Measurements from ENCODE around the gene GPLD1.

Gene GPLD1

DNA sequence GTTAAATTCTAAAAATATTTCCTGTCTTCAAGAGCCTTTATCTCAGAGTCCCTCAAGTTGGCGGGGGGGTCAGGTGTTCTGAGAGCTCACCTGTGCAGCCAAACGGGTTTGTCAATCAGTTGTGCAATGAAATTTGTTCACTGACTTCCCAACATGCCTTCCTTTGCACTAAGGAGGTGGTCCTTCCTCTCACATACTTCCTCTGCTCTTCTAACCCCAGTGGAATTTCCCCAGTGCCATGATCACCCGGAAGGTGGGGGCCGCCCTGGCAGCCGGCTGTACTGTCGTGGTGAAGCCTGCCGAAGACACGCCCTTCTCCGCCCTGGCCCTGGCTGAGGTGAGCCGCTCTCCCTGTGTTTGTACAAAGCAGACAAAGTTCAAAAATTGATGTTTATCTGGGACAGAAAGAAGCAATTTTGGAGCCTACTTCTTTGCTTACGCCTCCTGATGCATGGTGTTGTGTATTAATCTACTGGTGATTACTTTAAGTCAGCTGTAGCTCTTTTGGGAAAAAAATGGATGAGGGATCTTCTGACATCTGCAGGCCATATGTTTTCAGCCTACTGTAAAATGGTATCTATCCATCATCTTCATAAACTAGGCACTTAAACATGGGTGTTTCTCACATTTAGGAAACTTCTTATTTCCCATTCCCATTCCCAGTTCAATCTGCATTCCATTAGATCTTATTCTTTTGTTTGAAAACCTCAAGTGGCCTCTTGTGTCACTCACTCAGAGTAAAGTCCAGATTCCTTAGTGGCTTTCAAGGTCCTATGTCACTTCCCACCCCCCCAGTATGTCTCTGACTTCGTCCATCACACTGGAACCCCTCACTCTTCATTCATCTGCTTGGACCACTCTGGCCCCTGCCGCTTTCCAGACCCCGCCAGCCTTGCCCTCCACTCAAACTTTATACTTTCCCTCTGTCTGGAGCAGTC is 15.5 kb upstream of the GPLD1 start:
- in situ Hi-C loops (cut with MboI; ENCODE audit: low pct_unique_long_range_greater_than_20kb, low sequenced_read_pairs): no loop called here
- no peak for DNase-seq

- in situ Hi-C loops (cut with MboI; ENCODE audit: low pct_unique_long_range_greater_than_20kb, low sequenced_read_pairs): no loop called here
- no peak for DNase-seq
Measured at GRCh38 chr6:24504287-24504648, 14.9 kb upstream of the GPLD1 start.

DNA sequence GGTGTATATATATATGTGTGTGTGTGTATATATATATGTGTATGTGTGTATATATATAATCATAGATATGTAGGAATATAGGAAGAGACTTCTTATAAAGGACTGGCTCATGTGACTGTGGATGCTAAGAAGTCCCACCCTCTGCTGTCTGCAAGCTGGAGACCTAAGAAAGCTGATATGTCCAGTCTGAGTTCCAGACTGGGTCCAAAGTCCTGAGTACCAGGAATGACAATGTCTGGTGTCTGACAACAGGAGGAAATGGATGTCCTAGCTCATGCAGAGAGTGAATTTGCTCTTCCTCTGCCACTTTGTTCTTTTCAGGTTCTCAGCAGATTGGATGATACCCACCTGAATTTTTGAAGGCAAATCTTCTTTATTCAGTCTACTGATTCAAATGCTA is 12.5 kb upstream of the GPLD1 start:
- in situ Hi-C loops (cut with MboI; ENCODE audit: low pct_unique_long_range_greater_than_20kb, low sequenced_read_pairs): no loop called here
- no peak for DNase-seq

- DNase-seq: no peak
- in situ Hi-C loops (cut with MboI; ENCODE audit: low pct_unique_long_range_greater_than_20kb, low sequenced_read_pairs): no loop called here
Measured at GRCh38 chr6:24501374-24501773, 12.0 kb upstream of the GPLD1 start.

GRCh38 chr6:24500683-24501082 is 11.3 kb upstream of the GPLD1 start:
- DNase-seq: no peak
- in situ Hi-C loops (cut with MboI; ENCODE audit: low pct_unique_long_range_greater_than_20kb, low sequenced_read_pairs): no loop called here

DNA sequence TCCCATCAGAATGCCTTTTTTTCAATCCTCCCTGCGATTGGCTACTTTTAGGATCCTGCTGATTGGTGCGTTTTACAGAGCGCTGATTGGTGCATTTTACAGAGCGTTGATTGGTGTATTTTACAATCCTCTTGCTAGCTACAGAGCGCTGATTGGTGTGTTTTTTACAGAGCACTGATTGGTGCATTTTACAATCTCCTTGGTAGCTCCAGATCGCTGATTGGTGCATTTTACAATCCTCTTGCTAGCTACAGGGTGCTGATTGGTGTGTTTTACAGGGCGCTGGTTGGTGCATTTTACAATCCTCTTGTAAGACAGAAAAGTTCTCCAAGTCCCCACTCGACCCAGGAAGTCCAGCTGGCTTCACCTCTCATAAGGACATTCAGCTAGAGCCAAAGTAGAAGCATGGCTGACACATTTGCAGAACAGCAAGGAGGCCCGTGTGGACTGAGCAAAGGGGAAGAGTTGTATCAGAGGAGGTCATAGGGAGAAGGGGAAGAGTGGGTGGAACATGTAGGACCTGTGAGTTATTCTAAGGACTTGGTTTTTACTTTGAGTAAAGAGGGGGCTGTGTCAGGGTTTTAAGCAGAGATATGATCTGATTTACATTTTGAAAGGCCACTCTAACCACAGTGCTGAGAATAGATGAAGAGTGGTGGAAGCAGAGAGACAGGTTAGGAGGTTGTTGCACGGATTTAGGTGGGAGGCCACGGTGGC is 8.0 kb upstream of the GPLD1 start:
- no peak for DNase-seq
- in situ Hi-C loops (cut with MboI; ENCODE audit: low pct_unique_long_range_greater_than_20kb, low sequenced_read_pairs): no loop called here

GRCh38 chr6:24494821-24495795 is 5.7 kb upstream of the GPLD1 start, which contains the start of gene ALDH5A1:
TSS of gene ALDH5A1 (plus strand) at chr6:24494969. CDS start at chr6:24494997, 28 bp downstream.
- in situ Hi-C loops (cut with MboI; ENCODE audit: low pct_unique_long_range_greater_than_20kb, low sequenced_read_pairs): no loop called here
- DNase-seq: peak; percentile 89

GRCh38 chr6:24493945-24494820 is 4.8 kb upstream of the GPLD1 start:
- in situ Hi-C loops (cut with MboI; ENCODE audit: low pct_unique_long_range_greater_than_20kb, low sequenced_read_pairs): no loop called here

GRCh38 chr6:24492475-24492874 is 3.1 kb upstream of the GPLD1 start:
- in situ Hi-C loops (cut with MboI; ENCODE audit: low pct_unique_long_range_greater_than_20kb, low sequenced_read_pairs): no loop called here
- no peak for DNase-seq

More at GRCh38 chr6:24493945-24494820, 4.8 kb upstream of the GPLD1 start:
- no peak for DNase-seq

GRCh38 chr6:24490948-24491347 is 1.6 kb upstream of the GPLD1 start:
- in situ Hi-C loops (cut with MboI; ENCODE audit: low pct_unique_long_range_greater_than_20kb, low sequenced_read_pairs): no loop called here
- no peak for DNase-seq

DNA sequence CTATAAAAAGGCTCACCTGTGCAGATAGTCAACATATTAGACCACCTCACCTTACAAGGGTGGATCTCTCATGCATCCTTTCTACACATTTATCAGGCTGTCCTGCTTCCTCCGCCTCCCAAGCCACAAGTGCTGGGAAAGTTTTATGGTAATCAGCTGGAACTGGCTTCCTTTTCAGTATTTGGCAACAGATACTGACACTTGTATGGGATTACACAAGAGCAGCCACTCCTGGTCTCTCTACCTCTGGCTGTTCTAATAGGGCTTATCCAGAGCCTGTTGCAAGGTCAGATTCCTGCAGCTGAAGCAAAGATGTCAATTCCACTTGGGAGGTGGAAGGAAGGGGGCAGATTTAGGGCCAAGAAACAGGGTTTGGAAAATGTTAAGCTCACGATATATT is 503 bp upstream of the GPLD1 start:
- in situ Hi-C loops (cut with MboI; ENCODE audit: low pct_unique_long_range_greater_than_20kb, low sequenced_read_pairs): no loop called here
- DNase-seq: no peak

DNA sequence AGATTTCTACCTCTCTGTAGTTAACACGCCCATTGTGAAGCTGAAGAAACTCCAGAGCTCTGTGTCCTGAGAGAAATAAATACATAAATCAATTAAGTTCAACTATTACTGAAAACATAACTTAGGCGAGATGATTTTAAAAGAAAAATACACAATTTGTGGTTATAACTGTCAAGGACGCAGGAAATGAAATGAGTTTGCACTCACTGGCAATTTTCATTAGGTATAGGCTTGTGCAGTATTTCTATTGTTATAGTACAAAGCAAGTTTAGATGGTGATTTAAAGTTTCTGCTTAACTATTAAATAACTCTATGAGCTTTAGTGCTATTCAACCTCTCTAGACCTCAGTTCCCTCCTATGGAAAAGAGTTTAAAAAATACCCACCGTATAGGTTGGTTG is 3.3 kb downstream of the GPLD1 start:
- DNase-seq: no peak
- in situ Hi-C loops (cut with MboI; ENCODE audit: low pct_unique_long_range_greater_than_20kb, low sequenced_read_pairs): no loop called here

GRCh38 chr6:24484657-24485323 is 4.6 kb downstream of the GPLD1 start:
- in situ Hi-C loops (cut with MboI; ENCODE audit: low pct_unique_long_range_greater_than_20kb, low sequenced_read_pairs): no loop called here
- DNase-seq: no peak

DNA sequence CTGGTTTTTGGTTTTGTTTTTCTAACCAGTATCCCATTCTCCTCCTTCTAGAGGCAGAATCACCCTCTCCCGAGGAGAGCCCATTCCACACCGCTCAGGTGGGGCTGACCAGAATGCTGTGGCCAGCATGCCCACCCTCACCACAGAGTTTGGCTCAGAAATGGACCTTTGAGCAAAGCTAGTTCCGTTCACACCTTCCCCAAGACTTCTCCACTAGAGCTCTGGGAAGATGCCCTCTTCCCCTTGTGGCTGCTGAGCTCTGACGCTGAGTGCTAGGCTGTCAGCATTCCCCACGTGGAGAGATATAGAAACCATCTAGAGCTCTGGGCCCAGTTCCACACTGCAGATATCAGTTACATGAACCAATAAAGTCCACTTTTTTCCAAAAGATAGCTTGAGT is 7.9 kb downstream of the GPLD1 start:
- in situ Hi-C loops (cut with MboI; ENCODE audit: low pct_unique_long_range_greater_than_20kb, low sequenced_read_pairs): no loop called here
- DNase-seq: no peak

- DNase-seq: no peak
- in situ Hi-C loops (cut with MboI; ENCODE audit: low pct_unique_long_range_greater_than_20kb, low sequenced_read_pairs): no loop called here
Measured at GRCh38 chr6:24480705-24481104, 8.7 kb downstream of the GPLD1 start.

GRCh38 chr6:24478903-24479302 is 10.5 kb downstream of the GPLD1 start:
- in situ Hi-C loops (cut with MboI; ENCODE audit: low pct_unique_long_range_greater_than_20kb, low sequenced_read_pairs): no loop called here
- no peak for DNase-seq

DNA sequence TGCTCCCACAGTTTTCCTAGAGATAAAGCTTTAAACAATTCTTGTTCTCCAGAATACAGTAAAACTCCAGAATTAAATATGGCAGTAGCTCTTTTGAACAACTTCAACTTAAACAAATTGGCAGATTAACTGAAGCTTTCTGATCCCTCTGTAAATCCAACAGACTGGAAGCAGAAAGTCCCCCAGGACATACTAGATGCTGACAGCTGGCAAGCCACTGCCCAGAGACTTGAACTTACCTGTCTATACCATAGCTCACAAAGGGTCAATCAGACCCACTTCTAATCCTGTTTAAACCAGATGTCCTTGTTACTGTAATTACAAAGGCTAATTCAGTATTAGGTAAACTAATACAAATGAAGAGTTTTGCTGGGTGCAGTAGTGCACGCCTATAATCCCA is 12.3 kb downstream of the GPLD1 start:
- DNase-seq: no peak
- in situ Hi-C loops (cut with MboI; ENCODE audit: low pct_unique_long_range_greater_than_20kb, low sequenced_read_pairs): no loop called here

GRCh38 chr6:24476631-24477030 is 12.7 kb downstream of the GPLD1 start:
- in situ Hi-C loops (cut with MboI; ENCODE audit: low pct_unique_long_range_greater_than_20kb, low sequenced_read_pairs): no loop called here
- no peak for DNase-seq

All from KBM-7 (cell line).